Kidney epithelial cell (primary cell): ENCODE results near the gene PXMP4. TPM values are rescaled to one million over a fixed set of nuclear protein-coding genes. Genes with fewer than 3 reads are reported as not detected.

Experiments
- DNase-seq: peaks from one replicate; pipeline ENCODE4 v3.0.0-alpha.2; 2010; ENCODE audit warnings: low read depth
- H3K27me3 ChIP-seq: 2 replicates; pipeline ENCODE4 v1.6.0; 2011; ENCODE audit warnings: low read length; ENCODE audit not compliant: control insufficient read depth, insufficient read depth
- H3K36me3 ChIP-seq: 2 replicates; pipeline ENCODE4 v1.5.1; 2011; ENCODE audit warnings: low read length; ENCODE audit not compliant: control insufficient read depth, insufficient read depth
- H3K4me3 ChIP-seq: 2 replicates; pipeline ENCODE4 v1.5.1; 2011; ENCODE audit warnings: low read depth, mild to moderate bottlenecking, control low read depth, low read length
- CTCF ChIP-seq: IDR thresholded peaks from 2 replicates; pipeline ENCODE4 v1.5.1; 2011; ENCODE audit warnings: mild to moderate bottlenecking, moderate library complexity, low read length, control low read depth, inconsistent platforms; ENCODE audit not compliant: insufficient read depth, poor library complexity, severe bottlenecking
- total RNA-seq: library from RNA; depleted of rRNA; stranded (reverse); fragments of >200 nt; gene quantifications from 2 replicates; pipeline ENCODE4 v1.2.3, GENCODE V29; 2015

The PXMP4 gene, protein sequence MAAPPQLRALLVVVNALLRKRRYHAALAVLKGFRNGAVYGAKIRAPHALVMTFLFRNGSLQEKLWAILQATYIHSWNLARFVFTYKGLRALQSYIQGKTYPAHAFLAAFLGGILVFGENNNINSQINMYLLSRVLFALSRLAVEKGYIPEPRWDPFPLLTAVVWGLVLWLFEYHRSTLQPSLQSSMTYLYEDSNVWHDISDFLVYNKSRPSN
- 3.9 and 8.1 TPM in 2 replicates for total RNA-seq

DNA sequence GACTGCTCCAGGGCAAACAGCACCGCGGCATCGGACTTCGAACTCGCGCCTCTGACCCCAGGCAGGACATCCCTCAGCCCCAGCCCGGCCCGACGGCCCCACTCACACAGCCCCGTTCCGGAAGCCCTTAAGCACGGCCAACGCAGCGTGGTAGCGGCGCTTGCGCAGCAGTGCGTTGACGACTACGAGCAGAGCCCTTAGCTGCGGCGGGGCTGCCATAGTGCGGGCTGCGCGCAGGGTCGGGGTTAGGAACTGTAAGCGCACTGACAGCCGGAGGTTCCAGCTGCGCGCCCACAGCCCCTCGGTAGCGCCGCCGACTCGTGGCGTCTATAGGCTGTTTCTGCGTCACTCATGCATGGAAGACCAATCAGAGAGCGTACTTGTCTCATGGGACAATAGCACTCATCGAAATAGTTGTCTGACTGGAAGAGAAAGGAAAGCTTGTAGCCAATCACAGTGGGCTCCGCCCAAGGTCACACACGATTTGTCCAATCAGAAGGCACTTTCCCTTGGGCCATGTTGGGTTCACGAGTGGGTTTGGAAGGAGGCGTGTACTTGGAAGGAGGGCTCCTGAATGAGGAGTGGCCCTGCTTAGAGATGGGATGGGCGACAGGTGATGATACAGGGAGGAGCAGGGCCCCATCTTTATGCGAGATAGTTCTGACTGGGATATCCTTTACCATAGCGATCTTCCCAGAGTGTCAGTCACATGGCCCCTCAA is at the start of gene PXMP4:
TSS of gene PXMP4 (minus strand) at position 322 of the 721 bp plus-strand sequence. CDS start at position 219, 103 bp downstream.
- peak within 1 kb of the TSS; percentile 69 for H3K4me3 ChIP-seq

GRCh38 chr20:33769043-33769442 is 48.9 kb upstream of the PXMP4 start:
- no peak for DNase-seq
- Histone ChIP-seq H3K36me3 (no peaks in the 10 kb centered on the region), H3K4me3 (no peak overlapping the region), H3K27me3 (no peaks in the 10 kb centered on the region)
- TF ChIP-seq CTCF: no peak

More for the DNA sequence above, at the start of gene PXMP4:
- no peak for TF ChIP-seq CTCF
- peak; percentile 92 for DNase-seq
- H3K36me3 ChIP-seq: no peaks in the 10 kb centered on the region
- no peaks in the 10 kb centered on the region for H3K27me3 ChIP-seq

- DNase-seq: no peak
- Histone ChIP-seq H3K27me3 (no peaks in the 10 kb centered on the region), H3K36me3 (no peaks in the 10 kb centered on the region), H3K4me3 (no peak overlapping the region)
- TF ChIP-seq CTCF: no peak
These were observed 47.6 kb upstream of the PXMP4 start for GRCh38 chr20:33767777-33768138.

- no peak for TF ChIP-seq CTCF
- Histone ChIP-seq H3K36me3 (no peaks in the 10 kb centered on the region), H3K4me3 (no peak overlapping the region), H3K27me3 (no peaks in the 10 kb centered on the region)
- DNase-seq: no peak
These were observed 46.6 kb upstream of the PXMP4 start for GRCh38 chr20:33766686-33767085.

DNA sequence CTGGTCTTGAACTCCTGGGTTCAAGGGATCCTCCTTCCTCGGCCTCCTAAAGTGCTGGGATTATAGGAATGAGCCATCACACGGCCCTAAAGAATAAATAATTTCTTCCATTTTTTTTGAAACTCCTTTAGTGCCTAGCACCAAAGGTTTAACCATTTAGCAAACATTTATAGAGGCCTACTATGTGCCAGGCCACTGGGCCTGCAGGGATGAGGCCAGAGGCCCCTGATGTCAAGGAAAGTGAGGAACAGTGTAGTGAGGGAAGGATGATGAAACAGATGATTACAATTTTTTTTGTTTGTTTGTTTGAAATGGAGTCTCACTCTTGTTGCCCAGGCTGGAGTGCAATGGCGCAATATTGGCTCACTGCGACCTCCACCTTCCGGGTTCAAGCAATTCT is 45.5 kb upstream of the PXMP4 start:
- DNase-seq: no peak
- Histone ChIP-seq H3K27me3 (no peaks in the 10 kb centered on the region), H3K36me3 (no peaks in the 10 kb centered on the region), H3K4me3 (no peak overlapping the region)
- TF ChIP-seq CTCF: no peak
